ENCODE results near the gene RADX.

RADX gene

GRCh38 chrX:106692425-106693065 lies 80.8 kb downstream of the RADX start:
- no peak for DNase-seq (ENCODE audit: low spot score)

DNA sequence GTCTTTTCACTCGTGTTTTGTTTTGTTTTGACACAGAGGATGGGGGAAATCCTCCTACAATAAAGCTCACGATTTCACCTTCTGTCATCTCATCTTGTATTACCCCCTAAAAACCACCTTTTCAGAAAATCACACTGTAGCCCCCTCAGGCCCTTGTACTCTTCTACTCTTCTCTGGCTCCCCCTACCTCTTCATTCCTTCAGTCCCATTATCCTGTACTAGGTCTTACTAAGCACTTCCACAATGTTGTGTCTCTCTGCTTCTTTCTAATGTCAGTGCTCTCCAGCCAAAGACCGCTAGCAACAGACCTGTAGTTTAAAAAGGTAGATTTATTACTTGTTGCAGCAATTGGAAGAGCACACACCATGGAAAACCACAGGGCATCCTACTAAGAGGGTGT lies 84.7 kb downstream of the RADX start:
- no peak for DNase-seq (ENCODE audit: low spot score)

DNA sequence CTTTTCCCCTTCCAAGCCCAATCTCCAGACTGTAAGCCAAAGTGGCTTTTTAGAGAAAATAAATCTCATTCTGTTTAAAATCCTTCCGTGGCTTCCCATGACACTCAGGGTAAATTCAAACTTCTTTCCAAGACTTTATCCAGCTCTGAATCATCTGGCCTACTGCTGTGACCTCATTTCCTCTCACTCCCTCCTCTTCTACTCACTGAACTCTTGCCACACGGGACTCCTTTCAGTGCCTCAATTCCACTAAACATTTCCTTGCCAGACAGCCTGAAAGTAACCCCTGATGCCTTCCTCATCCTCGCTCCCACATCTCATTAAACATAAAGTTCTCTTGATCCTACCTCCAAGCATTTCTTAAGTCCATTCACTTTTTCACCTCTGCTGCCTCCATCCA lies 86.9 kb downstream of the RADX start:
- DNase-seq (ENCODE audit: low spot score) = peak; percentile 61

DNA sequence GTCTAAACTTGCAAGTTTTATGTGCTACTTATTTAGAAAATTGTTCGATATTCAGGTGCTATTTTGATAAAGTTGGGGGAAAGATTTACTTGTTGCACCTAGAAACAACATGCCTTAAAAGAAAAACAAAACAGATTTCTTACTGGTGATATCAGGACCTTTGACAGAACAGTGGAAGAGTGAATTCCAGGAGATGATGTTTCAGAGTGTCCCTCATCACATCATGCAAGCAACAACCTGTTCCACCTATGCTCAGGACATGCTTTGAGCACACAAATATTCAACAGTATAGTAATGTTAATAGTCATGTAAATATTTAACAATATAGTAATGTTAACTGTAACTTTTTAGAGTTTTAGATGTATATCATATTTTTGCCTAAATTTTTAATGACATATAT lies 90.9 kb downstream of the RADX start:
- DNase-seq (ENCODE audit: low spot score) = no peak

DNA sequence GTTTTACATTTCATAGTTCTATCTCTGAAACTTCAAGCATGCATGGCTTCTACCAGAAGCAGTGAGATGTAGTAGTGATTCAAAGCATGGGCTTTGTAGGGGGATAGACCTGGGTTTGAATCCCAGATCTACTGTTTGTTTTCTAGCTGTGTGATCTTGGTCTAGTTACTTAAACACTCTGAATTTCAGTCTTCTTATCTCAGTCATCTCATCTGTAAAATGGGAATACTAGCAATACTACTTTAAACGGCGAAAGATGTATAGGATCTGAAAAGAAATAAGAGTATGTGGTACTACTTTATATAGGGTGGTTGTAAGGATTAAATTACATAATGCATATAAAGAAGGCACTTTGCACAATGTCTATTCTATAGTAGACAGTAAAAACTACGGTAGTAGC lies 94.7 kb downstream of the RADX start:
- DNase-seq (ENCODE audit: low spot score) = no peak

- DNase-seq (ENCODE audit: low spot score) = peak; percentile 88
These were observed 96.1 kb downstream of the RADX start for GRCh38 chrX:106707771-106708454.

GRCh38 chrX:106710771-106711170 lies 99.0 kb downstream of the RADX start:
- DNase-seq (ENCODE audit: low spot score) = no peak

DNA sequence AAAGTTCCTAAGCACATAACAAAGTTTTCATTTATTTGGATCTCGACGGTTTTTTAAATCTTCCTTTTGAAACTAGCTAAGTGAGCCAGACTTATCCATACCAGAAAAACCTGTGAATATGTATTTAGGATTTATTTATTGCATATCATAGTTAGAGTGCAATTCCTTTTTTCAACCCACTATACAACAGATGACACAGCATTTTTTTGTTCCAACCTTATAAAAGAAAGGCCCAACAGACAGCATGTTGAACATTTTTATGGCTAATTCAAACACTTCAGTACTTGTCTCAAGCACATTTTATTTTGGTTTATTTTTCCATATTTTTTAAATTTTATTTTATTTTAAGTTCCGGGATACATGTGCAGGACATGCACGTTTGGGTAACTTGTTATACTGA lies 99.6 kb downstream of the RADX start:
- DNase-seq (ENCODE audit: low spot score) = no peak

GRCh38 chrX:106716004-106716403 lies 104.2 kb downstream of the RADX start:
- no peak for DNase-seq (ENCODE audit: low spot score)

- DNase-seq (ENCODE audit: low spot score) = no peak
These were observed 104.7 kb downstream of the RADX start for GRCh38 chrX:106716463-106716862.

DNA sequence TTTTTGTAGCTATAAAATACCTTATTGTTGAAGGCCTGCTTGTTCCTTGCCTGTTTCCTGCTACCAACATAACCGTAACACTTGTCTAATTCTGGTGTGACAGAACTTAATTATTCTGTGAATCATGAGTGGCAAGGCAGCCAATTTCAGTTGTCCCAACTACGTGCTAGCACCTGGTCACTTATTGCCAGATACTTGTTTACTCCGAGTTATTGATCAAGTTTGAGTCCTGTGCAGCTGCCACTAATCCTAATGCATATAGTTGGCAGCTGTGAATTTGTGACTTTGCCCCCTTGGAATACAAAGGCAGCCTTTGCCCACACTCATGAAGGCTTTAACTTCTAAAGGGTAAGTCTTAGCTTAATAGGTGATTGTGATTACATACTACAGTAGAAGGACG lies 106.9 kb downstream of the RADX start:
- no peak for DNase-seq (ENCODE audit: low spot score)

GRCh38 chrX:106725931-106726330 lies 114.2 kb downstream of the RADX start:
- DNase-seq (ENCODE audit: low spot score) = no peak

DNA sequence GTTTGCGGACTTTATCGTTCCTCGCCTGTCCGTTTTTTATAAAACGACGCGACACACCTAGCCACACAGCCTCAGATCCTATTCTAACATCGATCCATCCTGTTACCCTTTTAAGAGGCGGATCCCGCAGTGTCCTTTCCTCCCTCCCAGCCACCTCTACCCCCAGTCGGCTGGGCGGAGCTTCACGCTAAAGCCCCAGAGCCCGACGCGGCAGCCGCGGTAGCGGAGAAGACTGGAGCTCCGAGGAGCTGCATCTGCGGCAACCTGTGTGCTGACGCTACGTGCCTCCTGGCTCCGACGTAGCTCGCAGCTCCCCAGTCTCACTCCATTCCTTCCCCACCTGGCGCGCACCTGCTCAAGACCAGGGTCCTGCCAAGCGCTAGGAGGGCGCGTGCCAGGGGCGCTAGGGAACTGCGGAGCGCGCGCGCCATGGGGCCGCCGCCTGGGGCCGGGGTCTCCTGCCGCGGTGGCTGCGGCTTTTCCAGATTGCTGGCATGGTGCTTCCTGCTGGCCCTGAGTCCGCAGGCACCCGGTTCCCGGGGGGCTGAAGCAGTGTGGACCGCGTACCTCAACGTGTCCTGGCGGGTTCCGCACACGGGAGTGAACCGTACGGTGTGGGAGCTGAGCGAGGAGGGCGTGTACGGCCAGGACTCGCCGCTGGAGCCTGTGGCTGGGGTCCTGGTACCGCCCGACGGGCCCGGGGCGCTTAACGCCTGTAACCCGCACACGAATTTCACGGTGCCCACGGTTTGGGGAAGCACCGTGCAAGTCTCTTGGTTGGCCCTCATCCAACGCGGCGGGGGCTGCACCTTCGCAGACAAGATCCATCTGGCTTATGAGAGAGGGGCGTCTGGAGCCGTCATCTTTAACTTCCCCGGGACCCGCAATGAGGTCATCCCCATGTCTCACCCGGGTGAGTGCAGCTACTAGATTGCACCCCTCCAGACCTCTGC lies 115.0 kb downstream of the RADX start, which contains the start of gene RNF128:
TSS of gene RNF128 (plus strand) at position 217 of the 953 bp plus-strand sequence. CDS start at position 430, 213 bp downstream.
- DNase-seq (ENCODE audit: low spot score) = peak; percentile 42

DNA sequence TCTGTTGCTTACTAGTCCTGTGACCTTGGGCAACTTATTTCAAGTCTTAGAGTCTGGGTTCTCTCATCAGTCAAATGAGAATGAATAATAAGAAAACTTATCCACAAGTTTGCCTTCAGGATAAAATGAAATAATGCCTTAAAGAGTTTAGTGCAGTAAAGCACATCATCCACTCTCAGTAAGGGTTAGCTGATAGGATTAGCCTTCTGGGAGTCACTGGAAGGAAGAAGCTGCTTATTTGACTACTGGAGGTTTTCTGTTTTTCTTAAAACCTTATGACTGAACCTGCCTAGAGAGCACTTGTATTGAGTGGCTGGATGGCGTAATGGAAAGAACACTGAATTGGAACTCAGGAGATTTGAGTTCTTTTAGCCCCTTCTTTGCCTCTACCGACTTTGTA lies 116.6 kb downstream of the RADX start:
- no peak for DNase-seq (ENCODE audit: low spot score)

All from AG08395 (cell line).